Measurements from ENCODE around the gene ATP4A.

ATP4A gene

DNA sequence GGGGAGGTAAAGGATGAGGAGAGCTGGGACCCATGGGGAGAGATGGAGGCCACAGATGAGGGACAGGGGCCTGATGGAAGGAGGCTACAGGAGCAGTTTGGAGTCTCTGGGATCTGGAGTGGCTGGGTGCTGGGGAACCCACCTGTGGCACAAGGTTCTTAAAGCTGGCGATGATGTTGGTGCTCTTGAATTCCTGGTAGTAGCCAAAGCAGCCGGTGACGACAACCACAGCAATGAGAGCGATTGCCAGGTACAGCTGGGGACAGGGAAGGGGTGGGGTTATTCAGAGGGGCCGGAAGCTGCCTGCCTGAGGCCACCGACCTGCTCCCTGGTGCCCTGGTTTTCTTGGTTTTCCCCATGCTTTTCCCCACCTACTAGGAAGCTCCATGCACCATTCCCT lies 2.8 kb downstream of the ATP4A start:
- H3K36me3 ChIP-seq (ENCODE audit: insufficient read depth, low read length), result no peaks in the 10 kb centered on the region
- H3K4me3 ChIP-seq, result no peak overlapping the region
- no peaks in the 10 kb centered on the region for H3K9me3 ChIP-seq (ENCODE audit: low read depth, low read length)
- no peak overlapping the region for H3K27ac ChIP-seq
- H3K9ac ChIP-seq (ENCODE audit: insufficient read length), result no peak overlapping the region
- no peak for DNase-seq (ENCODE audit: low read depth, low spot score)
- TF ChIP-seq POLR2AphosphoS5 (IDR thresholded peaks at IDR 0.05; ENCODE audit: borderline replicate concordance, low read depth, low read length), result no peak

DNA sequence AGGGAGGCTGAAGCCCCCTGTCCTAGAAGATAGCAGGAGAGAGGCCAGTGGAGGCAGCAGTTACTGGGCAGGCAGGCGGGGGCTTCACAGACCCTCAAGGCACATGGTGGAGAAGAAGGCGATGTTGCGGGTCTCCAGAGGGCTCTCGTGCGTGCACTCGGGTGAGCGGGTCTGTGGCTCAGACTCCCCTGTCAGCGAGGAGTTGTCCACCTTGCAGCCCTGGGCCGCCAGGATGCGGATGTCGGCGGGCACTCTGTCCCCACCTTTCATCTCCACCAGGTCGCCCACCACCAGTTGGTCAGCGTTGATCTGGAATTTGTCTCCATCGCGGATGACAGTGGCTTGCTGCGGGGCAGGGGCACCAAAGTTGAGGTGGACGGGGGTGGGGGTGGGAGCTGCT lies 3.2 kb downstream of the ATP4A start:
- Histone ChIP-seq H3K9me3 (ENCODE audit: low read depth, low read length) (no peaks in the 10 kb centered on the region), H3K9ac (ENCODE audit: insufficient read length) (no peak overlapping the region), H3K36me3 (ENCODE audit: insufficient read depth, low read length) (no peaks in the 10 kb centered on the region), H3K4me3 (no peak overlapping the region), H3K27ac (no peak overlapping the region)
- TF ChIP-seq EZH2 (IDR thresholded peaks at IDR 0.05) (no peak), POLR2AphosphoS5 (IDR thresholded peaks at IDR 0.05; ENCODE audit: borderline replicate concordance, low read depth, low read length) (no peak), FOXP2 (optimal IDR thresholded peaks at IDR 0.05; ENCODE audit: control extremely low read depth, extremely low read length, insufficient read depth) (no peak)
- DNase-seq (ENCODE audit: low read depth, low spot score), result no peak

GRCh38 chr19:35559781-35560180 lies 3.7 kb downstream of the ATP4A start:
- no peak overlapping the region for H3K9ac ChIP-seq (ENCODE audit: insufficient read length)
- DNase-seq (ENCODE audit: low read depth, low spot score), result no peak
- H3K4me3 ChIP-seq, result no peak overlapping the region
- TF ChIP-seq EZH2 (IDR thresholded peaks at IDR 0.05), result no peak
- TF ChIP-seq FOXP2 (optimal IDR thresholded peaks at IDR 0.05; ENCODE audit: control extremely low read depth, extremely low read length, insufficient read depth), result no peak
- no peak for TF ChIP-seq POLR2AphosphoS5 (IDR thresholded peaks at IDR 0.05; ENCODE audit: borderline replicate concordance, low read depth, low read length)
- H3K27ac ChIP-seq, result no peak overlapping the region
- no peaks in the 10 kb centered on the region for H3K36me3 ChIP-seq (ENCODE audit: insufficient read depth, low read length)
- H3K9me3 ChIP-seq (ENCODE audit: low read depth, low read length), result no peaks in the 10 kb centered on the region

- Histone ChIP-seq H3K27ac (no peak overlapping the region), H3K9me3 (ENCODE audit: low read depth, low read length) (no peaks in the 10 kb centered on the region), H3K4me3 (no peak overlapping the region), H3K36me3 (ENCODE audit: insufficient read depth, low read length) (no peaks in the 10 kb centered on the region), H3K9ac (ENCODE audit: insufficient read length) (no peak overlapping the region)
- no peak for DNase-seq (ENCODE audit: low read depth, low spot score)
- TF ChIP-seq POLR2AphosphoS5 (IDR thresholded peaks at IDR 0.05; ENCODE audit: borderline replicate concordance, low read depth, low read length) (no peak), EZH2 (IDR thresholded peaks at IDR 0.05) (no peak), FOXP2 (optimal IDR thresholded peaks at IDR 0.05; ENCODE audit: control extremely low read depth, extremely low read length, insufficient read depth) (no peak)
Observed at GRCh38 chr19:35559281-35559659, 4.2 kb downstream of the ATP4A start.

- H3K4me3 ChIP-seq, result no peak overlapping the region; the same call in 1 of the 2 replicates
- DNase-seq (ENCODE audit: low read depth, low spot score), result no peak
Observed at GRCh38 chr19:35558400-35559280, 4.8 kb downstream of the ATP4A start.

GRCh38 chr19:35557539-35558399 lies 5.7 kb downstream of the ATP4A start:
- no peak overlapping the region for H3K27ac ChIP-seq
- H3K9ac ChIP-seq (ENCODE audit: insufficient read length), result no peak overlapping the region
- H3K9me3 ChIP-seq (ENCODE audit: low read depth, low read length), result no peaks in the 10 kb centered on the region
- H3K4me3 ChIP-seq, result peak overlapping the region; percentile 61
- no peaks in the 10 kb centered on the region for H3K36me3 ChIP-seq (ENCODE audit: insufficient read depth, low read length)
- TF ChIP-seq FOXP2 (optimal IDR thresholded peaks at IDR 0.05; ENCODE audit: control extremely low read depth, extremely low read length, insufficient read depth) (no peak), POLR2AphosphoS5 (IDR thresholded peaks at IDR 0.05; ENCODE audit: borderline replicate concordance, low read depth, low read length) (no peak), EZH2 (IDR thresholded peaks at IDR 0.05) (no peak)
- no peak for DNase-seq (ENCODE audit: low read depth, low spot score)

More at GRCh38 chr19:35558400-35559280, 4.8 kb downstream of the ATP4A start:
- Histone ChIP-seq H3K36me3 (ENCODE audit: insufficient read depth, low read length) (no peaks in the 10 kb centered on the region), H3K27ac (no peak overlapping the region), H3K9ac (ENCODE audit: insufficient read length) (no peak overlapping the region), H3K9me3 (ENCODE audit: low read depth, low read length) (no peaks in the 10 kb centered on the region)
- TF ChIP-seq FOXP2 (optimal IDR thresholded peaks at IDR 0.05; ENCODE audit: control extremely low read depth, extremely low read length, insufficient read depth) (no peak), POLR2AphosphoS5 (IDR thresholded peaks at IDR 0.05; ENCODE audit: borderline replicate concordance, low read depth, low read length) (no peak), EZH2 (IDR thresholded peaks at IDR 0.05) (no peak)

- Histone ChIP-seq H3K9ac (ENCODE audit: insufficient read length) (no peak overlapping the region), H3K4me3 (no peak overlapping the region), H3K36me3 (ENCODE audit: insufficient read depth, low read length) (no peaks in the 10 kb centered on the region), H3K27ac (no peak overlapping the region), H3K9me3 (ENCODE audit: low read depth, low read length) (no peaks in the 10 kb centered on the region)
- TF ChIP-seq FOXP2 (optimal IDR thresholded peaks at IDR 0.05; ENCODE audit: control extremely low read depth, extremely low read length, insufficient read depth) (no peak), POLR2AphosphoS5 (IDR thresholded peaks at IDR 0.05; ENCODE audit: borderline replicate concordance, low read depth, low read length) (no peak), EZH2 (IDR thresholded peaks at IDR 0.05) (no peak)
- DNase-seq (ENCODE audit: low read depth, low spot score), result no peak
Observed at GRCh38 chr19:35556846-35557538, 6.5 kb downstream of the ATP4A start.

Measured in SK-N-MC (cell line).